ENCODE measurements around the gene DNAH9. TPM values are rescaled to one million over a fixed set of nuclear protein-coding genes. Genes with fewer than 3 reads are reported as not detected.

The DNAH9 gene, protein sequence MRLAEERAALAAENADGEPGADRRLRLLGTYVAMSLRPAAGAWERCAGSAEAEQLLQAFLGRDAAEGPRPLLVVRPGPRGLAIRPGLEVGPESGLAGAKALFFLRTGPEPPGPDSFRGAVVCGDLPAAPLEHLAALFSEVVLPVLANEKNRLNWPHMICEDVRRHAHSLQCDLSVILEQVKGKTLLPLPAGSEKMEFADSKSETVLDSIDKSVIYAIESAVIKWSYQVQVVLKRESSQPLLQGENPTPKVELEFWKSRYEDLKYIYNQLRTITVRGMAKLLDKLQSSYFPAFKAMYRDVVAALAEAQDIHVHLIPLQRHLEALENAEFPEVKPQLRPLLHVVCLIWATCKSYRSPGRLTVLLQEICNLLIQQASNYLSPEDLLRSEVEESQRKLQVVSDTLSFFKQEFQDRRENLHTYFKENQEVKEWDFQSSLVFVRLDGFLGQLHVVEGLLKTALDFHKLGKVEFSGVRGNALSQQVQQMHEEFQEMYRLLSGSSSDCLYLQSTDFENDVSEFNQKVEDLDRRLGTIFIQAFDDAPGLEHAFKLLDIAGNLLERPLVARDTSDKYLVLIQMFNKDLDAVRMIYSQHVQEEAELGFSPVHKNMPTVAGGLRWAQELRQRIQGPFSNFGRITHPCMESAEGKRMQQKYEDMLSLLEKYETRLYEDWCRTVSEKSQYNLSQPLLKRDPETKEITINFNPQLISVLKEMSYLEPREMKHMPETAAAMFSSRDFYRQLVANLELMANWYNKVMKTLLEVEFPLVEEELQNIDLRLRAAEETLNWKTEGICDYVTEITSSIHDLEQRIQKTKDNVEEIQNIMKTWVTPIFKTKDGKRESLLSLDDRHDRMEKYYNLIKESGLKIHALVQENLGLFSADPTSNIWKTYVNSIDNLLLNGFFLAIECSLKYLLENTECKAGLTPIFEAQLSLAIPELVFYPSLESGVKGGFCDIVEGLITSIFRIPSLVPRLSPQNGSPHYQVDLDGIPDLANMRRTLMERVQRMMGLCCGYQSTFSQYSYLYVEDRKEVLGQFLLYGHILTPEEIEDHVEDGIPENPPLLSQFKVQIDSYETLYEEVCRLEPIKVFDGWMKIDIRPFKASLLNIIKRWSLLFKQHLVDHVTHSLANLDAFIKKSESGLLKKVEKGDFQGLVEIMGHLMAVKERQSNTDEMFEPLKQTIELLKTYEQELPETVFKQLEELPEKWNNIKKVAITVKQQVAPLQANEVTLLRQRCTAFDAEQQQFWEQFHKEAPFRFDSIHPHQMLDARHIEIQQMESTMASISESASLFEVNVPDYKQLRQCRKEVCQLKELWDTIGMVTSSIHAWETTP (N-terminal part only)
- 0.09 TPM for total RNA-seq
- 0.48 TPM for polyA plus RNA-seq
- long read RNA-seq, donor 1, result 0 reads
- long read RNA-seq, donor 2, result 0 reads
- long read RNA-seq, donor 3, result 0 reads
- long read RNA-seq, donor 4, result 0 reads
- long read RNA-seq, donor 5, result 0 reads
- long read RNA-seq, donor 6, result 0 reads
- long read RNA-seq, donor 7, result 0 reads
- long read RNA-seq, donor 8, result 0 reads
- long read RNA-seq, donor 9, result 0 reads
- long read RNA-seq, donor 10, result 0 reads

DNA sequence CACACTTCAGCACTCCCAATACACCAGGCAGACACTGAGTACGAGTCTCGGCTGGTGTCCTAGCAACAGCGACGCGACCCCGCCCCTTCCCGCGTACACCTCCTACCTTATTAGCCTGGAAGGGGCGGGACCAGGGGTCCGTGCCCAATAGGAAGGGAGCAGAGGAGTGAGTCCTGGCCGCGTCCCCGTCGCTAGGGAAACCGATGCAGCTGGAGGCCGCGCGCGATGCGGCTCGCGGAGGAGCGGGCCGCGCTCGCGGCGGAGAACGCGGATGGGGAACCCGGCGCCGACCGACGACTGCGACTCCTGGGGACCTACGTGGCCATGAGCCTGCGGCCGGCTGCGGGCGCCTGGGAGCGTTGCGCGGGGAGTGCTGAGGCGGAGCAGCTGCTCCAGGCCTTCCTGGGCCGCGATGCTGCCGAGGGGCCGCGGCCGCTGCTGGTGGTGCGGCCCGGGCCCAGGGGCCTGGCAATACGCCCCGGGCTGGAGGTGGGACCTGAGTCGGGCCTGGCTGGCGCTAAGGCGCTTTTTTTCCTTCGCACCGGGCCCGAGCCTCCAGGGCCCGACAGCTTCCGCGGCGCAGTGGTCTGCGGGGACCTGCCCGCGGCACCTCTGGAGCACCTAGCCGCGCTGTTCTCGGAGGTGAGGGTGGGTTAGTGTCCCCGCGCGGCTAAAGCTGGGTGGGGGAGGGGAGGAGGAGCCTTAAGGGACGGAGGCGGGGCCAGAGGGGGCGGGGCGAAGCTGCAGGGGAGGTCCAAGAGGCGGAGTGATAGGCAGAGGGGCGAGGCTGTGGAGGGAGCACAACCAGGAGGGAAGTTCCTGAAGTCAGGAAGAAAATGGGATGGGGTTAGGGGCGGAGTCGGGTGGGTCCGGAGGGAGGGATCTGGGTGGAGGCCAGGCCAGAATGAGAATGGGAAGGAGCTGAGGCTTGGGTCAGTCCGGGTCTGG is at the start of gene DNAH9:
Gene DNAH9 (plus strand): TSS at position 197 of the 948 bp plus-strand sequence. CDS start 29 bp downstream, at position 226.
- Histone ChIP-seq H3K9me3 (ENCODE audit: control insufficient read depth in 2 of 2, insufficient read depth in 1 of 2, low read length in 1 of 2) (peaks cover 0 to 3% of the 10 kb centered on the region in 2 donors), H3K27ac (ENCODE audit: low read depth in 1 of 2, low read length in 1 of 2) (no peak within 1 kb of the TSS), H3K27me3 (ENCODE audit: control insufficient read depth in 2 of 2, insufficient read depth in 1 of 2, low read length in 1 of 2) (peaks cover 0 to 12% of the 10 kb centered on the region in 2 donors), H3K4me1 (ENCODE audit: control insufficient read depth in 2 of 2, insufficient read depth in 2 of 2, low read length in 2 of 2) (no peaks in the 10 kb centered on the region), H3K4me3 (ENCODE audit: low read length in 2 of 2) (peak within 1 kb of the TSS in 1 of 2 donors; percentile 12), H3K36me3 (ENCODE audit: control insufficient read depth in 2 of 2, insufficient read depth in 2 of 2, low read length in 1 of 2) (no peaks in the 10 kb centered on the region)
- 8% methylated on average over 84 of the region's 84 CpGs for WGBS
- peak in 8 of 9 donors; percentile 6 to 60 (median 36) for DNase-seq (ENCODE audit: low read depth in 6 of 9, low spot score in 9 of 9)

DNA sequence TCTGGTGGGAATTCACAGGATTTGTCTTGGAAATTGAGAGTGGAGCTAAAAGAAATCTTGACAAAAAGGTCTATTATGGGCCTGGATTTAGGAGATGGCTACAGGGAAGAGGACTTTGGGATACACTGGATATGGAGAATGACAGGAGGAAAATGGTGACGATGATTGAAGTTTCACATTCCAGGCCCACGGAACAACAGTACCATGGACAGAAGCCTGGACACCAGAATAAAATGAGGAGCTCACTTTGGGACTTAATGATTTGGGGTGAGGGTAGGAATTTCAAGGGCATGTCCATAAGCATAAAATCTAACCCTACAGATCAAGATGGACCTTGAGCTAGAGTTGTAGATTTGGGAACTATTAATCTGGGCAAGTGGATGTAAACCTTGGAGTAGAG is 47.8 kb upstream of the DNAH9 start:
- Histone ChIP-seq H3K4me1 (ENCODE audit: control insufficient read depth in 2 of 2, insufficient read depth in 2 of 2, low read length in 2 of 2) (no peaks in the 10 kb centered on the region), H3K36me3 (ENCODE audit: control insufficient read depth in 2 of 2, insufficient read depth in 2 of 2, low read length in 1 of 2) (no peaks in the 10 kb centered on the region), H3K27ac (ENCODE audit: low read depth in 1 of 2, low read length in 1 of 2) (no peak overlapping the region), H3K27me3 (ENCODE audit: control insufficient read depth in 2 of 2, insufficient read depth in 1 of 2, low read length in 1 of 2) (no peaks in the 10 kb centered on the region), H3K4me3 (ENCODE audit: low read length in 2 of 2) (no peak overlapping the region), H3K9me3 (ENCODE audit: control insufficient read depth in 2 of 2, insufficient read depth in 1 of 2, low read length in 1 of 2) (no peaks in the 10 kb centered on the region)
- 91% methylated on average over 2 of the region's 2 CpGs for WGBS
- no peak for DNase-seq (ENCODE audit: low read depth in 6 of 9, low spot score in 9 of 9)

DNA sequence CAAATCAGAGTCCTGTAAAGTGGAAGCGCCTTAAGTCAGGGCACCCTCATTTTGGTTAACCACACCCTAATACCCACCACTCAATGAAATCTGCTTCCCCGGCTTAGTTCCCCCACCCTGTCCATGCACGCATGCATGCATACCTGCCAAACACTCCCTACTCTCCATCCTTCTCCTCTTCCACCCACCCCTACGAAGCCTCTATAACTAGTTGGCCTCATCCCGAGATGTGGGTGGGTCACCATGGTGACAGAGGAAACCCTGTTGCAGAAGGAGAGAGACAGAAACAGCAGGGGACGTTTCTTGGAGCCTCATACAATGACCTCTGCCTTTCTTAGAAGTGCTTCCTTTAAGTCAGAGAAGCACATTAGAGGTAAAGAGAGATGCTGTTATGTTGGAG is 46.8 kb upstream of the DNAH9 start:
- WGBS, result 76% methylated on average over 6 of the region's 6 CpGs
- Histone ChIP-seq H3K27me3 (ENCODE audit: control insufficient read depth in 2 of 2, insufficient read depth in 1 of 2, low read length in 1 of 2) (no peaks in the 10 kb centered on the region), H3K27ac (ENCODE audit: low read depth in 1 of 2, low read length in 1 of 2) (no peak overlapping the region), H3K4me3 (ENCODE audit: low read length in 2 of 2) (no peak overlapping the region), H3K9me3 (ENCODE audit: control insufficient read depth in 2 of 2, insufficient read depth in 1 of 2, low read length in 1 of 2) (no peaks in the 10 kb centered on the region), H3K4me1 (ENCODE audit: control insufficient read depth in 2 of 2, insufficient read depth in 2 of 2, low read length in 2 of 2) (no peaks in the 10 kb centered on the region), H3K36me3 (ENCODE audit: control insufficient read depth in 2 of 2, insufficient read depth in 2 of 2, low read length in 1 of 2) (no peaks in the 10 kb centered on the region)
- no peak for DNase-seq (ENCODE audit: low read depth in 6 of 9, low spot score in 9 of 9)

DNA sequence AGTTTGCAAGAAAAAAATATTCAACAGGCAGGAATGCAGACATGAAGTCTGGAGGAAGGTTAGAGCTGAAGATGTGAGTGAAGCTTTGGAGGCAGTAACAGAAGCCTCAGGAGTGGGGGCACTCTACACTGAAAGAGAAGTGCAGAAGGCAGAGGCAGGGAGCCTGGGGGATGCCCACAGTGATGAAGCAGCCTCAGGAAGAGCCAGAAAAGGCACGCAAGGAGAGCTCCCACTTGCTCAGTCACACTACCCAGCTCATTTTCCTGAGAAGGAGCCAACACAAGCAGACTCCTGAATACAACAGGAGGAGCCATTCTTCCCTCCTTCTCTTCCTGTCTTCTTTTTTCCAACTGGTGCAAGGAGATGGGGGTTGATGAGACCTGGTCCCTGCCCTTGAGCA is 45.1 kb upstream of the DNAH9 start:
- H3K27ac ChIP-seq (ENCODE audit: low read depth in 1 of 2, low read length in 1 of 2), result no peak overlapping the region
- no peaks in the 10 kb centered on the region for H3K4me1 ChIP-seq (ENCODE audit: control insufficient read depth in 2 of 2, insufficient read depth in 2 of 2, low read length in 2 of 2)
- peaks cover 0 to 2% of the 10 kb centered on the region in 2 donors for H3K9me3 ChIP-seq (ENCODE audit: control insufficient read depth in 2 of 2, insufficient read depth in 1 of 2, low read length in 1 of 2)
- DNase-seq (ENCODE audit: low read depth in 6 of 9, low spot score in 9 of 9), result no peak
- no peaks in the 10 kb centered on the region for H3K36me3 ChIP-seq (ENCODE audit: control insufficient read depth in 2 of 2, insufficient read depth in 2 of 2, low read length in 1 of 2)
- H3K4me3 ChIP-seq (ENCODE audit: low read length in 2 of 2), result no peak overlapping the region
- H3K27me3 ChIP-seq (ENCODE audit: control insufficient read depth in 2 of 2, insufficient read depth in 1 of 2, low read length in 1 of 2), result no peaks in the 10 kb centered on the region
- 75% methylated on average over 1 of the region's 1 CpG for WGBS

DNA sequence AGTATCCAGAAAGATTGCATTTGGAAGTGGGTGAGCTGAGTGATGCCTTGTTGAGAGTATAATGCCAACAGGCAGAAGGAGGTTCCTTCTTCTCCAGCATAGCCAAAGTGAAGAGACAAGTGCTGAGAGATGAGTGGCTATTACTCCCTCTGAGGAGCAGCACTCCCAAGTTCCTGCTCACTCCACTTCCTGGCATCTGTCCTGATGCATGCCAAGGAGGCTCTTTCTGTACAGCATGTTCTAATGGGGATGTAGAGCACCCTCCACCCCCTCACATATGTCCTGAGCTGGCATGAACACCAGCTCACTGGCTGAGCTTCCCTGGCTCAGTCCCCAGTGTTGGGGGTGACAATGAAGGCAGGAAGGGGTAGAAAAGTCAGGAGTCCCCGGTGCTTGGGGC is 44.2 kb upstream of the DNAH9 start:
- Histone ChIP-seq H3K4me3 (ENCODE audit: low read length in 2 of 2) (no peak overlapping the region), H3K9me3 (ENCODE audit: control insufficient read depth in 2 of 2, insufficient read depth in 1 of 2, low read length in 1 of 2) (peaks cover 2 to 4% of the 10 kb centered on the region in 2 donors), H3K36me3 (ENCODE audit: control insufficient read depth in 2 of 2, insufficient read depth in 2 of 2, low read length in 1 of 2) (no peaks in the 10 kb centered on the region), H3K4me1 (ENCODE audit: control insufficient read depth in 2 of 2, insufficient read depth in 2 of 2, low read length in 2 of 2) (no peaks in the 10 kb centered on the region), H3K27ac (ENCODE audit: low read depth in 1 of 2, low read length in 1 of 2) (no peak overlapping the region), H3K27me3 (ENCODE audit: control insufficient read depth in 2 of 2, insufficient read depth in 1 of 2, low read length in 1 of 2) (no peaks in the 10 kb centered on the region)
- DNase-seq (ENCODE audit: low read depth in 6 of 9, low spot score in 9 of 9), result no peak
- WGBS, result 89% methylated on average over 1 of the region's 1 CpG

DNA sequence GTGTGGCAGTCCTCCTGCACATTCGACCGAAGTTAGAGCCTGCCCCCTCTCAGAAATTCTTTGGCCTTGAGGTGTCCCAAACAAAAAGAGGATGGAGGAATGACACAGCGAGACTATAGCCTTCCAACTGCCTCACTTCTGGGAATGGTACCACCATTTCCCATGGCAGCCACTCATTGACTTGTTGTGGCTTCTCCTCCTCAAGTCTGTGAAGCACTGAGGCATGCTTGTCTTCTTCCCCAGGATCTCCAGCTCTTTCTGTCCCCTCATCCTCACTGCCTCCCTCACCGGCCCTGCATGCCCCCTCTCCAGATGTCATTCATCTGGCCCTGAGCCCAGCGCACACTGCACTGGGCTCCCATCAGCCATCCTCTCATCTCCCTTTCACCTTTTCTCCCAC is 43.7 kb upstream of the DNAH9 start:
- H3K4me3 ChIP-seq (ENCODE audit: low read length in 2 of 2), result no peak overlapping the region
- H3K27me3 ChIP-seq (ENCODE audit: control insufficient read depth in 2 of 2, insufficient read depth in 1 of 2, low read length in 1 of 2), result no peaks in the 10 kb centered on the region
- no peak for DNase-seq (ENCODE audit: low read depth in 6 of 9, low spot score in 9 of 9)
- no peak overlapping the region for H3K27ac ChIP-seq (ENCODE audit: low read depth in 1 of 2, low read length in 1 of 2)
- H3K36me3 ChIP-seq (ENCODE audit: control insufficient read depth in 2 of 2, insufficient read depth in 2 of 2, low read length in 1 of 2), result no peaks in the 10 kb centered on the region
- peaks cover 3 to 5% of the 10 kb centered on the region in 2 donors for H3K9me3 ChIP-seq (ENCODE audit: control insufficient read depth in 2 of 2, insufficient read depth in 1 of 2, low read length in 1 of 2)
- no peaks in the 10 kb centered on the region for H3K4me1 ChIP-seq (ENCODE audit: control insufficient read depth in 2 of 2, insufficient read depth in 2 of 2, low read length in 2 of 2)
- 94% methylated on average over 5 of the region's 5 CpGs for WGBS

DNA sequence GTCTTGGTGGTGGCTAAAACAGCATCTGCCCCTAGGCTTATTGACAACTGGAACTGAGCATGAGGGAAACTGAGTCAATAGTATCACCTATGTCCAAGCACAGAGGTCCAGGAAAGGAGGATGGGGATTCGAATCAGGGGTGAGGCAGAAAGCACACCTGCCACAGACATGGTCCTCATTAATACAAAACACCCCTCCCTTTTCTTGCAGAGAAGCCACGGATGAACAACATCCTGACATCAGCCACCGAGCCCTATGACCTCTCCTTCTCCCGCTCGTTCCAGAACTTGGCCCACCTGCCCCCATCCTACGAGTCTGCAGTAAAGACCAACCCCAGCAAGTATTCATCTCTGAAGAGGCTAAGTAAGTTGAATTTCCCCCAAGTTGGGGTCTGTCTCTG is 42.7 kb upstream of the DNAH9 start:
- Histone ChIP-seq H3K9me3 (ENCODE audit: control insufficient read depth in 2 of 2, insufficient read depth in 1 of 2, low read length in 1 of 2) (peaks cover 3 to 5% of the 10 kb centered on the region in 2 donors), H3K36me3 (ENCODE audit: control insufficient read depth in 2 of 2, insufficient read depth in 2 of 2, low read length in 1 of 2) (no peaks in the 10 kb centered on the region), H3K4me1 (ENCODE audit: control insufficient read depth in 2 of 2, insufficient read depth in 2 of 2, low read length in 2 of 2) (no peaks in the 10 kb centered on the region), H3K27me3 (ENCODE audit: control insufficient read depth in 2 of 2, insufficient read depth in 1 of 2, low read length in 1 of 2) (no peaks in the 10 kb centered on the region), H3K27ac (ENCODE audit: low read depth in 1 of 2, low read length in 1 of 2) (no peak overlapping the region), H3K4me3 (ENCODE audit: low read length in 2 of 2) (no peak overlapping the region)
- 92% methylated on average over 6 of the region's 6 CpGs for WGBS
- DNase-seq (ENCODE audit: low read depth in 6 of 9, low spot score in 9 of 9), result no peak

All from thymus (tissue), 14 donors.